Measurements from ENCODE around the gene TP53. TPM values are rescaled to one million over a fixed set of nuclear protein-coding genes. Genes with fewer than 3 reads are reported as not detected.

The TP53 gene
- total and polyA plus RNA-seq, 9 of the 15 experiments (the other 6 are each of a cell fraction or from before 2014, with no cell fraction given) = 2.8 to 14.0 (median 7.1) TPM

- TF ChIP-seq ZNF318 (IDR thresholded peaks at IDR 0.05; ENCODE audit: borderline replicate concordance in 1 of 2, low read depth in 1 of 2) (no peak), KDM2B (CRISPR knock-in tag; IDR thresholded peaks at IDR 0.05) (0 out of 2 replicates have a peak, but pooled peaks have one; percentile 36), MBD1 (CRISPR knock-in tag; IDR thresholded peaks at IDR 0.05) (no peak), SMARCA4 (IDR thresholded peaks at IDR 0.05) (no peak), MTA3 (IDR thresholded peaks at IDR 0.05; ENCODE audit: borderline replicate concordance) (no peak), TEAD2 (tag; IDR thresholded peaks at IDR 0.05) (no peak), SP1 (CRISPR knock-in tag; IDR thresholded peaks at IDR 0.05) (no peak), TAF7 (tag; IDR thresholded peaks at IDR 0.05) (no peak), MEF2D (tag; conservative IDR thresholded peaks at IDR 0.05; ENCODE audit: low read depth) (no peak), ZNF408 (CRISPR knock-in tag; IDR thresholded peaks at IDR 0.05; ENCODE audit: low read depth) (no peak), SRSF7 (optimal IDR thresholded peaks at IDR 0.05; ENCODE audit: low read depth, low read length) (no peak), U2AF2 (optimal IDR thresholded peaks at IDR 0.05; ENCODE audit: low read depth, low read length) (no peak), ZNF146 (CRISPR knock-in tag; IDR thresholded peaks at IDR 0.05; ENCODE audit: unreplicated experiment) (no peak), MLLT1 (IDR thresholded peaks at IDR 0.05) (no peak)
Measured at GRCh38 chr17:7651665-7652387, 35.5 kb downstream of the TP53 start (continued).
